Measurements from ENCODE around the gene PRKG1. TPM values are rescaled to one million over a fixed set of nuclear protein-coding genes. Genes with fewer than 3 reads are reported as not detected.

The PRKG1 gene
- total RNA-seq, 1 donor from 2014 or later = 22.8 TPM

- H3K4me1 Mint-ChIP-seq (ENCODE audit: low read depth) = peaks cover 13% of the 10 kb centered on the region
- no peak for TF ChIP-seq CTCF (IDR thresholded peaks at IDR 0.05)
- peaks cover 6% of the 10 kb centered on the region for H3K9me3 Mint-ChIP-seq (ENCODE audit: low read depth)
- H3K4me3 Mint-ChIP-seq (ENCODE audit: unreplicated experiment) = no peak overlapping the region
- no peak overlapping the region for H3K27ac Mint-ChIP-seq (ENCODE audit: unreplicated experiment)
- no peaks in the 10 kb centered on the region for H3K36me3 Mint-ChIP-seq (ENCODE audit: low read depth)
- H3K27me3 Mint-ChIP-seq (ENCODE audit: low read depth) = no peaks in the 10 kb centered on the region
- DNase-seq (ENCODE audit: low spot score) = no peak
Observed at GRCh38 chr10:52210161-52210560, 1135.9 kb downstream of the PRKG1 start.

GRCh38 chr10:52212062-52212461 is 1137.8 kb downstream of the PRKG1 start:
- Mint-ChIP-seq H3K27me3 (ENCODE audit: low read depth) (no peaks in the 10 kb centered on the region), H3K9me3 (ENCODE audit: low read depth) (no peaks in the 10 kb centered on the region), H3K36me3 (ENCODE audit: low read depth) (no peaks in the 10 kb centered on the region), H3K4me3 (ENCODE audit: unreplicated experiment) (no peak overlapping the region), H3K27ac (ENCODE audit: unreplicated experiment) (no peak overlapping the region), H3K4me1 (ENCODE audit: low read depth) (peaks cover 28% of the 10 kb centered on the region)
- no peak for DNase-seq (ENCODE audit: low spot score)
- no peak for TF ChIP-seq CTCF (IDR thresholded peaks at IDR 0.05)

DNA sequence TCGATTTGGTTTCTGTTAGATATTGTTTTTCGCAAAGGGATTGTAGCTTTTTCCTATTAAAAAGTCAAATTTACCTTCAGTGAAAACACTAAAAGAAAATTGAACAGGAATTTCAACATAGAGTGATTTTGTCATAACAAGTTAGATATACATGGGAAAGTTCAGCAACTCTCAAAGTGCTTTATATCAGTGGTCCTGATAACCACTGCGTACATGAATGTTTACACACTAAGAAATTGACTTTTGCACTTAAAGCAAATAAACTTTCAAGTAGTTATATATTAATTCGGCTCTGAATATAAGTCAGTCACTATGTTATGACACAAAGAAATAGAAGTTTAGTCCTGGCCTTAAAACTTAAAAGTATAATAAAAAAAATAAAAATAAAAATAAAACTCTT is 1138.5 kb downstream of the PRKG1 start:
- Mint-ChIP-seq H3K27me3 (ENCODE audit: low read depth) (no peaks in the 10 kb centered on the region), H3K27ac (ENCODE audit: unreplicated experiment) (no peak overlapping the region), H3K4me3 (ENCODE audit: unreplicated experiment) (no peak overlapping the region), H3K36me3 (ENCODE audit: low read depth) (no peaks in the 10 kb centered on the region), H3K9me3 (ENCODE audit: low read depth) (no peaks in the 10 kb centered on the region), H3K4me1 (ENCODE audit: low read depth) (peaks cover 33% of the 10 kb centered on the region)
- DNase-seq (ENCODE audit: low spot score) = no peak
- TF ChIP-seq CTCF (IDR thresholded peaks at IDR 0.05) = no peak

GRCh38 chr10:52213321-52213752 is 1139.0 kb downstream of the PRKG1 start:
- peaks cover 32% of the 10 kb centered on the region for H3K4me1 Mint-ChIP-seq (ENCODE audit: low read depth)
- H3K9me3 Mint-ChIP-seq (ENCODE audit: low read depth) = no peaks in the 10 kb centered on the region
- DNase-seq (ENCODE audit: low spot score) = no peak
- no peaks in the 10 kb centered on the region for H3K27me3 Mint-ChIP-seq (ENCODE audit: low read depth)
- peak; percentile 18 for TF ChIP-seq CTCF (IDR thresholded peaks at IDR 0.05)
- H3K36me3 Mint-ChIP-seq (ENCODE audit: low read depth) = no peaks in the 10 kb centered on the region
- H3K27ac Mint-ChIP-seq (ENCODE audit: unreplicated experiment) = peak overlapping the region; percentile 60
- H3K4me3 Mint-ChIP-seq (ENCODE audit: unreplicated experiment) = no peak overlapping the region

- TF ChIP-seq CTCF (IDR thresholded peaks at IDR 0.05) = peak; percentile 95
- H3K36me3 Mint-ChIP-seq (ENCODE audit: low read depth) = no peaks in the 10 kb centered on the region
- peak overlapping the region; percentile 88 for H3K27ac Mint-ChIP-seq (ENCODE audit: unreplicated experiment)
- no peaks in the 10 kb centered on the region for H3K9me3 Mint-ChIP-seq (ENCODE audit: low read depth)
- peaks cover 27% of the 10 kb centered on the region for H3K4me1 Mint-ChIP-seq (ENCODE audit: low read depth)
- no peak overlapping the region for H3K4me3 Mint-ChIP-seq (ENCODE audit: unreplicated experiment)
- no peaks in the 10 kb centered on the region for H3K27me3 Mint-ChIP-seq (ENCODE audit: low read depth)
- no peak for DNase-seq (ENCODE audit: low spot score)
Observed at GRCh38 chr10:52215745-52216361, 1141.6 kb downstream of the PRKG1 start.

All from chondrocyte (in vitro differentiated cells).